Measurements from ENCODE around the gene RNF10.
"Not testable (repeated sequence)": the region's sequence is repeated elsewhere in the genome, so short reads cannot be mapped to it uniquely, and the experiment has no call there.

Gene RNF10

DNA sequence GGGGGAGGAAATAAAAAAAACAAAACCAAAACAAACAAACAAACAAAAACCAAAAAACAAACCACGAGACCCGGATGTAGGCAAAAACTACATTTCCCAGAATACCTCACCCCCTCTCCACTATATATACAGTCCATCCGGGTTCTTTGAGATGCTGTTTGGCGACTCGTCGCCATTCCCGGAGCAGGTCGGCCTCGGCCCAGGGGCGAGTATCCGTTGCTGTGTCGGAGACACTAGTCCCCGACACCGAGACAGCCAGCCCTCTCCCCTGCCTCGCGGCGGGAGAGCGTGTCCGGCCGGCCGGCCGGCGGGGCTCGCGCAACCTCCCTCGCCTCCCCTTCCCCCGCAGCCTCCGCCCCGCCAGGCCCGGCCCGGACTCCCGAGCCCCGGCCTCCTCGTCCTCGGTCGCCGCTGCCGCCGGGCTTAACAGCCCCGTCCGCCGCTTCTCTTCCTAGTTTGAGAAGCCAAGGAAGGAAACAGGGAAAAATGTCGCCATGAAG lies at the start of gene RNF10:
RNF10 (plus strand) TSS at position 154 of the 500 bp plus-strand sequence. CDS start 456 bp downstream, outside the sequence.
- no peak for DNase-seq

- no peak for DNase-seq
Observed at GRCh38 chr12:120485961-120486881, 47.9 kb upstream of the RNF10 start.

DNA sequence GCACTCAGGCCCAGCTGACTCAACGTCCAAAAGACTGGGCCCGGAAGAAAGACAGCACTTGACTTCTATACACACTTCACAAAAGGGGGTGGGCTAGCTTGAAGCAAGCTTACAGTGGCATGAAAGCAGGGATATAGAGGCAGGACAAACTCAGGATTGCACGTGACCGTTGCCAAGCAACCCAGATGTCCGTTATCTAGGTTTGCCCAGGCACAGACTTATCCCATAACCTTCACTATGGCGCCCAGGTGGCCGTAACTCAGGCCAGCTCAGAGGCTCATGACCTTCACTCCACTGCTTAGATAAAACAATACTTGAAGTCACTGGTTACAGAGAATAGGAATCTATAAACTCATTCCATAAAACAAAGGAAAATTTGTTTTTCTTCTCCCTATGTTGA lies 46.6 kb upstream of the RNF10 start:
- not testable (repeated sequence) for DNase-seq

GRCh38 chr12:120488057-120488640 lies 46.0 kb upstream of the RNF10 start:
- DNase-seq, result no peak

DNA sequence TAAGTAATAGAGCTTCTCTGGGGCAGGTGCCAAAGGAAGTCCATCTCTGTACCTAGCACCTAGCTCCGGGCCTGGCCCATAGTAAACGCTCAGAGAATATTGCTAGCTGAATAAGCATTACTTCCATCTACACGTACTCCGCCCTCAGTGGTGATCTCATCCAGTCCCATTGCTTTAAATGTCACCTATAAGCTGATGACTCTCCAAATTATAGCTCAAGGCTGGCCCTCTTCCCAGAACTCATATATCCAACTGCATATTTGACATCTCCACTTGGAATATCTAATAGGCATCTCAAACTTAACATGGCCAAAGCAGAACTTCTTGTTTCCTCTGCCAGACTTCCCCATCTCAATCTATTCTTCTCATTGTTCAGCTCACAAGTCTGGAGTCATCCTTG lies 45.1 kb upstream of the RNF10 start:
- no peak for DNase-seq

DNA sequence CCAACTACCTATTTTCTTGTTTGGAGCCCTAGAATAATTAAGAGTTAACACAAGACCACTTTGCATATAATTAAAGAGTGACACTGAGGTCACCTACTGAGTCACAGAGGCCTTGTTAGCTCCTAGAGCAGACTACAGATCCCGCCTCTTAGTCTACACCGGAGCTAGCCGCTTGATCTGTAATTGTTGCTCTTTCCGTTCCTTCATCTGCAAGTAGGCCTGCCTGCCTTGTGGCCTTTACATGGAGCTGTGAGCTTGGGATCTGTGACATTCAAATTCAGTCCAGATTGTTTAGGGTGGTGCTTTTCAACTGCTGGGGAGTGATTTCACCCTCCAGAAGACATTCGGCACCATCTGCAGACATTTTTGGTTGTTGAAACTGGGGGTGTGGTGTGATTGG lies 43.8 kb upstream of the RNF10 start:
- no peak for DNase-seq

DNA sequence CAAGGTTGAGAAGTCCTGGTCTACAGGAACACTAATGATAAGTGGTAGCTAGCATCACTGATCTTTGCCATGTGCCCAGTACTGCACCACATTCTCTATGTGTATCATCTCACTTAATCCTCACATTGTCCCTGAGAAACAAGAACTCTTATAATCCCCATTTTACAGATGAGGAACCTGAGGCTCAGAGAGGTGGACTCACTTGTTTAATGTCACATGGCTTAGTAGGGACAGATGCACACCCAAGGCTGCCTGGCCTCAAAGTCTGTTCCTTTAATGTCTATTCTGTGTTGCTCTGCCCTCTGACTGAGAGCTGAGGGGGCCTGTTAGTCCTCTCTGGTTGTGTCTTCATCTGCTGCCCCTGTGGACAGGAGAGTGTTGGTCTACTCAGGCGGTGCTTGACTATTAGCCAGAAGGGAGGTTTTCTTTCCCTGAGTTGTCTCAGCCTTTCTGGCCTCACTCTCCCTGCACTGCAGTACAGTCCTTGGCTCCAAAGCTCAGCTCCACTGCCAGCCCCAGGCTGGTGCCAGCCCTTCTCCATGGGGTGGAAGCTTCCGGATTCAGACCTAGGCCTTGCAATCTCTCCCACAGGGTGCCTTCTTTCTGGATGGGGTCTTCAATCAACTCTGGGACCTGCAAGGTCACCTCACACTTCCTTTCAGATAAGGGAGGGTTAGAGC lies 43.2 kb upstream of the RNF10 start:
- no peak for DNase-seq

- DNase-seq, result no peak
Observed at GRCh38 chr12:120495186-120495730, 38.9 kb upstream of the RNF10 start.

- peak; percentile 95 for DNase-seq
Observed at GRCh38 chr12:120495731-120496412, 38.3 kb upstream of the RNF10 start, which contains the start of gene DYNLL1. Gene DYNLL1, plus strand, starts transcription at chr12:120496113. Its CDS starts 309 bp downstream, at chr12:120496422.

DNA sequence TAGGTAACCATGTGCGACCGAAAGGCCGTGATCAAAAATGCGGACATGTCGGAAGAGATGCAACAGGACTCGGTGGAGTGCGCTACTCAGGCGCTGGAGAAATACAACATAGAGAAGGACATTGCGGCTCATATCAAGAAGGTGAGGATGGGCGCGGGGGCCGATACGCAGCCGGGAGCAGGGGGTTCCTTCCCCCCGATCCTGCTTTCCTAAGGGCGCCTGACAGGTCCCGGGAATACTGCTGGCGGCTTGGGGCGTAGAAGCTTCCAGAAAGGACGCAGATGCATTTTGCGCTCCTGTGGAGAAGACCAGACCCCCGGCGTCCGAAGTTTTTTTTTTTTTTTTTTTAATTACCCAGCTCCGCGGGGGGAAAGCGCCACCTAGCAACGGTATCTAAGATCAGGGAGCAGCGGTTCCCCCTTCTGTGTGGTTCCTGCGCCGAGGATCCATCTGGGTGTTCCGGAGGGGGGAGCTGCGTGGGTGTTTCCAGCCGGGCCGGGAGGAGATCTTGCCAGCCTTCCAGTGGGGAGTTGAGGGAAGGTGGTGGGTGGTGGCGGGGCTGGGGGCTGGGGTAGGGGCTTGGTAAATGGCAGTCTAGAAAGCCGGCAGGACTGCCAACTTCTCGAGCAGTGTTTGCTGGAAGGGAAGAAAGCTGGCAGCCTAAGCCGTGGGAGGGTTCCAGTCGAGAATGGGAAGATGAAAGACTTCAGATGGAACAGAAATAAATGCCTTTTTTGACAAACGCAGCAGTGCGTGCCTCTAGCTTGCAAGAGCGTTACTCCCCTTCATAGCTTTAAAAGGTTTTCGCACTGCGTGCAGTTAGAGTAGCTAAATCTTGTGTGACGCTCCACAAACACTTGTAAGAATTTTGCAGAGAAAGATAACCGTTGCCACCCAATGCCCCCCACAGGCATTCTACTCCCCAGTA lies 37.5 kb upstream of the RNF10 start:
- DNase-seq, result no peak

DNA sequence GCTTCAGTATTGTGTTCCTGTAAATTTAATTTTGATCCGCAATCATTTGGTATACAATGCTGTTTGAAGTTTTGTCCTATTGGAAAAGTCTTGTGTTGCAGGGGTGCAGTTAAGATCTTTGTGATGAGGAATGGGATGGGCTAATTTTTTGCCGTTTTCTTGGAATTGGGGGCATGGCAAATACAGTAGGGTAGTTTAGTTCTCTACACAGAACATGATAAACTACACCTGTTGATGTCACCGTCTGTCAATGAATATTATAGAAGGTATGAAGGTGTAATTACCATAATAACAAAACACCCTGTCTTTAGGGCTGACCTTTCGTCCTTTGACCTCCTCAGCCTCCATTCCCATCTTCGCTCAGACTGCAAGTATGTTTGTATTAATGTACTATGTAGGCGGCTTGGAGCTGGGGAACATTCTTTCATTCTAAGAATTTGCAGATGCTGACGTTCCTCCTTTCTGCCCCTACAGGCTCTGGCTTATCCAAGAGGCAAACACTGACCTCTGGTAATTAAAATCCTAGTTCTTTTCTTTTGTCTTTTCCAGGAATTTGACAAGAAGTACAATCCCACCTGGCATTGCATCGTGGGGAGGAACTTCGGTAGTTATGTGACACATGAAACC lies 36.5 kb upstream of the RNF10 start:
- DNase-seq, result no peak

DNA sequence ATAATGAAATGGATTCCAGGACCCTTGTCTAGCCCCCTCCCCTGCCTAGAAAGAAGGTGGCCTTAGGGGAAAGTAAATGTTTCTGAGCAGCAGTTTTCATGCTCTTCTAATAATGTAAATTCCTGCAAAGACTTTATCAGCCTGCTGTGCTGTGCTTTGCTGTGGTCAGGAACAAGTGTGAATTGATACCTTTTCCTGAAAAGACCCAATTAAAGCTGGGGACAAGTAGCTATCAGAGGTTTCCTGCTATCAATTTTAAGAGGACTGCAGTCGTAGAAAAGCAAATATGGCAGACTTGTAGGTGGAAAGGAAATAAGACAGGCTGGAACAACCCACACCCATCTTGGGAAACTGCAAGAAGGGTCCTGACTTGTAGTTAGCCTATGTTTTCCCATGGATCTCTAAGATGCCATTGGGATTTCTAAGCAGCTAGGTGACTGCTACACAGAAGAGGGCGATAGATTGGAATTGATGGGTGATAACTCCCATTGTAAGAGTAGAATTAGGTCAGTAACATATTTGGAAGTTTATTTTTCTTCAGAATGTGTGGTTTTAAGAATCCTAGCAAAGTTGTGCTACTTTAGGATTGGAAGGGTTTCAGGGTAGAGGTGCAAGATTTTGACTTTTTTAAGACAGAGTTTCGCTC lies 35.2 kb upstream of the RNF10 start:
- DNase-seq, result no peak

- DNase-seq, result no peak
Observed at GRCh38 chr12:120500581-120500980, 33.6 kb upstream of the RNF10 start.

GRCh38 chr12:120504587-120504986 lies 29.6 kb upstream of the RNF10 start:
- no peak for DNase-seq

DNA sequence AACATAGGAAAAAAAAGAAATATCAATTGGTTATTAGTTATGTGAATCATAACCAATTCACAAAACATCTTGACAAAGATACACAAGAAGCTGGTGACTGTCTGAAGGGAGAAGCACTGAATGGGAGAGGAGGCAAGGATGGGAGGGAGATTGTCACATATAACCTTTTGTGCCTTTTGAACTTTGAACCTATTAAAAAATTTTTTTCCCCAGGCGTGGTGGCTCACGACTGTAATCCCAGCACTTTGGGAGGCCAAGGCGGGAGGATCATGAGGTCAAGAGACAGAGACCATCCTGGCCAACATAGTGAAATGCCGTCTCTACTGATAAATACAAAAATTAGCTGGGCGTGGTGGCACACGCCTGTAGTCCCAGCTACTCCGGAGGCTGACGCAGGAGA lies 25.6 kb upstream of the RNF10 start:
- DNase-seq, result no peak

GRCh38 chr12:120514002-120514401 lies 20.2 kb upstream of the RNF10 start:
- no peak for DNase-seq

GRCh38 chr12:120515496-120515895 lies 18.7 kb upstream of the RNF10 start:
- no peak for DNase-seq

DNA sequence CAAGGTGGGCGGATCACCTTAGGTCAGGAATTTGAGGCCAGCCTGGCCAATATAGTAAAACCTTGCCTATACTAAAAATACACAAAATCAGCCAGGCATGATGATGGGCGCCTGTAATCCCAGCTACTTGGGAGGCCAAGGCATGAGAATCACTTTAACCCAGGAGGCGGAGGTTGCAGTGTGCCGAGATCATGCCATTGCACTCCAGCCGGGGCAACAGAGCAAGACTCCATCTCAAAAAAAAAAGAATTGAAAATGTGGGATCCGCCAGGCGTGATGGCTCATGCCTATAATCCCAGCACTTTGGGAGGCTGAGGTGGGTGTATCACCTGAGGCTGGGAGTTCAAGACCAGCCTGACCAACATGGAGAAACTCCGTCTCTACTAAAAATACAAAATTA lies 14.8 kb upstream of the RNF10 start:
- DNase-seq, result not testable (repeated sequence)

GRCh38 chr12:120522568-120522967 lies 11.6 kb upstream of the RNF10 start:
- DNase-seq, result no peak

DNA sequence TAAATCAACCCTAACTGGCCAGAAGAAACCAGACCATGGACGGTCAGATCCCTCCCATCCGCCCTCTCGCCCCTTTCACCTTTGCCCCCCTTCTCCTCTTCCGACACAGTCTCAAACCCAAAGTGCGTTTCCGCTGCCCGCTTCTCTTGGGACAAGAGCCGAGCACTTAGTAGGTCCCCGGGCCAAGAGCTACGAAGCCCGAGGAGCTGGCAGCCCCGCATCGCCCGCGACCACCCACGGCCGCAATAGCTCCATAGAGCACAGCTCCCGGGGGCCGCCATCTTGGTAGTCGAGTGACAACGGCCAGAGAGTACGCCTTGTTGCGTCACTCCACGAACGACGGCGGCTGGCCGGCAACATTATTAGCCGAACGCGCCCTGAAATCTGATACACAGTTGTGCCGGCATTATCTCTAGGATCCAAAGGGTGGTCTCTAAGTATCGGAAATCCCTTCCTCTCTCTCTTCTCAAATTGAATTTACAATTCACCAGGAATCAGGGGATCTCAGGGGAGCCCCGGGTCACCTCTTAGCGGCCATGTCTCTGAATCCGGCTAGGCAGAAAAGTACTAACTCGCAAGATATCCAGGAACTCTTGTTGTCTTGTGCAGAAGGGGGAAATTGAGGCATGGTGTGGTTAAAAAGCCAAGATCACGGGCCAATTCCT lies 5.2 kb upstream of the RNF10 start, which contains the start of gene COQ5:
COQ5 (minus strand) TSS at position 298 of the 665 bp plus-strand sequence; CDS start at position 281, 17 bp downstream.
- DNase-seq, result peak; percentile 64
